GM06990 (cell line): Measurements from ENCODE around the gene COPS3.

ENCODE experiments used
- DNase-seq: peaks from one replicate; pipeline ENCODE4 v3.0.0-alpha.2; 2011; ENCODE audit not compliant: insufficient read length; ENCODE audit errors: extremely low read depth
- H3K27me3 ChIP-seq: replicated peaks from 2 replicates; pipeline ENCODE4 v1.6.0; 2011; ENCODE audit warnings: low read length; ENCODE audit not compliant: control insufficient read depth, insufficient read depth
- H3K36me3 ChIP-seq: 2 replicates; pipeline ENCODE4 v1.5.1; 2011; ENCODE audit warnings: low read length; ENCODE audit not compliant: control insufficient read depth, insufficient read depth
- H3K4me3 ChIP-seq: replicated peaks from 2 replicates; pipeline ENCODE4 v1.5.1; 2011; ENCODE audit warnings: low read depth, mild to moderate bottlenecking, control low read depth, low read length
- CTCF ChIP-seq: IDR thresholded peaks from 2 replicates; pipeline ENCODE4 v1.5.1; 2011; ENCODE audit warnings: low read length, control low read depth, mild to moderate bottlenecking, inconsistent platforms; ENCODE audit not compliant: insufficient read depth, poor library complexity, severe bottlenecking

The COPS3 gene

GRCh38 chr17:17224137-17224536 lies 56.9 kb downstream of the COPS3 start:
- Histone ChIP-seq H3K36me3 (peaks cover 35% of the 10 kb centered on the region), H3K4me3 (no peak overlapping the region), H3K27me3 (no peaks in the 10 kb centered on the region)
- DNase-seq: no peak
- no peak for TF ChIP-seq CTCF

GRCh38 chr17:17223736-17224135 lies 57.3 kb downstream of the COPS3 start:
- Histone ChIP-seq H3K4me3 (no peak overlapping the region), H3K27me3 (no peaks in the 10 kb centered on the region), H3K36me3 (peaks cover 33% of the 10 kb centered on the region)
- no peak for TF ChIP-seq CTCF
- no peak for DNase-seq

- DNase-seq: no peak
- no peak overlapping the region for H3K4me3 ChIP-seq
- no peak for TF ChIP-seq CTCF
- no peaks in the 10 kb centered on the region for H3K27me3 ChIP-seq
- peaks cover 31% of the 10 kb centered on the region for H3K36me3 ChIP-seq
Observed at GRCh38 chr17:17221329-17221728, 59.7 kb downstream of the COPS3 start.

- TF ChIP-seq CTCF: no peak
- Histone ChIP-seq H3K27me3 (no peaks in the 10 kb centered on the region), H3K4me3 (no peak overlapping the region), H3K36me3 (peaks cover 35% of the 10 kb centered on the region)
- no peak for DNase-seq
Observed at GRCh38 chr17:17220529-17220928, 60.5 kb downstream of the COPS3 start.

- no peaks in the 10 kb centered on the region for H3K27me3 ChIP-seq
- peaks cover 36% of the 10 kb centered on the region for H3K36me3 ChIP-seq
- TF ChIP-seq CTCF: no peak
- H3K4me3 ChIP-seq: no peak overlapping the region
- DNase-seq: no peak
Observed at GRCh38 chr17:17217995-17218394, 63.1 kb downstream of the COPS3 start.

GRCh38 chr17:17216776-17217175 lies 64.3 kb downstream of the COPS3 start:
- no peaks in the 10 kb centered on the region for H3K27me3 ChIP-seq
- H3K4me3 ChIP-seq: no peak overlapping the region
- no peak for DNase-seq
- H3K36me3 ChIP-seq: peaks cover 33% of the 10 kb centered on the region
- no peak for TF ChIP-seq CTCF
